ENCODE measurements around the gene DOCK6.

Gene DOCK6

DNA sequence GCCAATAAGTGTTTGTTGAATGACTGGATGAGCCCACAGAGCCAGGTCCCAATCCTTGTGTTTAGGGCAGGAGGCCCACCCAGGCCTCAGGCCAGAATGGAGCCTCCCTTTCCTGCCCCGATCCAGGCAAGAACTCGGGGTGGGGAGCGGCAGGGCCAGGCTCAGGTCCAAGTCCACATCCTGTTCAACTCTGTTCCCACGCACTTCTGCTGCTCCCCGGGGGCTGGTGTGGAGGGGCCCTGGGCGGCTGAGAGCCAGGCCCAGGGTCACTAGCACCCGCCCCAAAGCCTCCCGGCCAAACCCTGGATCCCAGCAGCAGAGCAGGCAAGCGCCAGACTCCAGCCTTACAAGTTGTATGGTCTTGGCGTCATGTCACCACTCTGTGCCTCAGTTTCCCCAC, 14.9 kb downstream of the DOCK6 start:
- DNase-seq (ENCODE audit: low read depth, low spot score), result no peak
- H3K4me3 ChIP-seq (ENCODE audit: low read length), result no peak overlapping the region
- no peaks in the 10 kb centered on the region for H3K9me3 ChIP-seq (ENCODE audit: control insufficient read depth, insufficient read depth, low read length)
- H3K36me3 ChIP-seq (ENCODE audit: control insufficient read depth, insufficient read depth, low read length), result peaks cover 12% of the 10 kb centered on the region; the same call in 1 of the 2 replicates
- H3K27ac ChIP-seq (ENCODE audit: low read length), result no peak overlapping the region
- no CpG with 5 or more reads among the region's 10 CpGs for WGBS (ENCODE audit: insufficient coverage, insufficient read length)
- peaks cover 3% of the 10 kb centered on the region for H3K4me1 ChIP-seq (ENCODE audit: control insufficient read depth, insufficient read depth, low read length)
- no peaks in the 10 kb centered on the region for H3K27me3 ChIP-seq (ENCODE audit: control insufficient read depth, insufficient read depth, low read length)

DNA sequence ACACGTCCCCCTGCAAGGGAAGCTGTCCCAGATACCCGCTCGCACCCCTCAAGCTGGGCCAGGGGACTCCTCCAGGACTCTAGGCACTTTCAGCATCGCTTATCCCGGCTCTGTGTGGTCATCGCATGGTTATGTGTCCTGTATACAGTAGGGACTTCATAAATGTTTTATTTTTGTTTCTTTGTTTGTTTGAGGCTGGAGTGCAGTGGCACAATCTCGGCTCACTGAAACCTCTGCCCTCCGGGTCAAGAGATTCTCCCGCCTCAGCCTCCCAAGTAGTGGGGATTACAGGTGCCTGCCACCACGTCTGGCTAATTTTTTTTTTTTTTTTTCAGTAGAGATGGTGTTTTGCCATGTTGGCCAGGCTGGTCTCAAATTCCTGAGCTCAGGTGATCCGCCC, 15.4 kb downstream of the DOCK6 start:
- no CpG with 5 or more reads among the region's 11 CpGs for WGBS (ENCODE audit: insufficient coverage, insufficient read length)
- H3K4me1 ChIP-seq (ENCODE audit: control insufficient read depth, insufficient read depth, low read length), result peaks cover 3% of the 10 kb centered on the region
- H3K36me3 ChIP-seq (ENCODE audit: control insufficient read depth, insufficient read depth, low read length), result peaks cover 12% of the 10 kb centered on the region; the same call in 1 of the 2 replicates
- no peak overlapping the region for H3K4me3 ChIP-seq (ENCODE audit: low read length)
- H3K9me3 ChIP-seq (ENCODE audit: control insufficient read depth, insufficient read depth, low read length), result no peaks in the 10 kb centered on the region
- no peak for DNase-seq (ENCODE audit: low read depth, low spot score)
- H3K27me3 ChIP-seq (ENCODE audit: control insufficient read depth, insufficient read depth, low read length), result no peaks in the 10 kb centered on the region
- H3K27ac ChIP-seq (ENCODE audit: low read length), result no peak overlapping the region

GRCh38 chr19:11244846-11245589, 17.3 kb downstream of the DOCK6 start:
- Histone ChIP-seq H3K27me3 (ENCODE audit: control insufficient read depth, insufficient read depth, low read length) (no peaks in the 10 kb centered on the region), H3K4me1 (ENCODE audit: control insufficient read depth, insufficient read depth, low read length) (peaks cover 3% of the 10 kb centered on the region), H3K27ac (ENCODE audit: low read length) (no peak overlapping the region), H3K4me3 (ENCODE audit: low read length) (no peak overlapping the region), H3K9me3 (ENCODE audit: control insufficient read depth, insufficient read depth, low read length) (no peaks in the 10 kb centered on the region), H3K36me3 (ENCODE audit: control insufficient read depth, insufficient read depth, low read length) (peaks cover 10% of the 10 kb centered on the region; the same call in 1 of the 2 replicates)
- no peak for DNase-seq (ENCODE audit: low read depth, low spot score)
- WGBS (ENCODE audit: insufficient coverage, insufficient read length), result no CpG with 5 or more reads among the region's 5 CpGs

GRCh38 chr19:11243798-11244169, 18.5 kb downstream of the DOCK6 start:
- H3K27ac ChIP-seq (ENCODE audit: low read length), result no peak overlapping the region
- peaks cover 10% of the 10 kb centered on the region; the same call in 1 of the 2 replicates for H3K36me3 ChIP-seq (ENCODE audit: control insufficient read depth, insufficient read depth, low read length)
- no peaks in the 10 kb centered on the region for H3K9me3 ChIP-seq (ENCODE audit: control insufficient read depth, insufficient read depth, low read length)
- no peak overlapping the region for H3K4me3 ChIP-seq (ENCODE audit: low read length)
- peaks cover 3% of the 10 kb centered on the region for H3K4me1 ChIP-seq (ENCODE audit: control insufficient read depth, insufficient read depth, low read length)
- WGBS (ENCODE audit: insufficient coverage, insufficient read length), result no CpG with 5 or more reads among the region's 7 CpGs
- H3K27me3 ChIP-seq (ENCODE audit: control insufficient read depth, insufficient read depth, low read length), result no peaks in the 10 kb centered on the region
- no peak for DNase-seq (ENCODE audit: low read depth, low spot score)

DNA sequence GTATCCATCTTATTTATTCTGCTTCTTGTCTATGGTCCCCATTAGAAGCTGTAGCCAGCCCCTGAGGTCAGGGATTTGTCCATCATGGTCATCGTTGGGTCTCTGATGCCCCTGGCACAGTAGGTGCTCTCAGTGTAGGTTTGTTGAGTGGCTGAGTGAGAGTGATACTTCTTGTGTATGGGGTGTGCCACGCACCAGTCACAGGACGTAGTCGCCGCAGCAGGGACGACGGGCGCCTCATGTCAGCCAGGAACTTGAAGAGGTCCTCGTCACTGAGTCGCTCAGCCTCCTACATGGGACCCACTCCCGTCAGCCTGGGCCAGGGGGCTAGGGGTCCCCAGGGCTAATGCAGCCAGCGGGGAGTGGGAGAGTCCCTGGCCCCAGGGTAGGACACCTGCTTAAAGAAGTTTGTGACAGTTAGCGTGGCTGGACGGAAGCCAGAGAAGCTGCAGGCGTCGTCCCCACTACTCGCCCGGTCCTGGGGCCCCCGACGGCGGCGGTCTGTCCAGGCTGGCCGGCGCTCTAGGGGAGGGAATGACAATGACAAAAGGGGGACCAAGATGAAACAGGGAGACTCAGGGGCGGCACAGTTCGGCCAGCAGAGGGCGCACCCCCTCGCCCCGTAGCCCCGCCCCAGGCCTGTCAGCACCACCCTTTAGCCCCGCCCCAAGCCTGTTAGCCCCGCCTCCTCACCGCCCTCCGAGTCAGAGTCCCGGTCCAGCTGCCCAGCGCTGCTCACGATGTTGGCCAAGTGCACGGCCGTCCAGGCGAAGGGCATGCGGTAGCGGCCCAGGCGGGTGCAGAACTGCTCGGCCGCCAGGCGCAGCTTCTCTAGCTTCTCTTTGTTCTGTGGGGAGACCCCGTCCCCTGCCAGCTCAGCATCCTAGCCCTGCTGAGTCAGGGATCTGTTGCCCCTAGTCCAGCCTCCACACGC, 19.2 kb downstream of the DOCK6 start:
- no peak overlapping the region for H3K27ac ChIP-seq (ENCODE audit: low read length)
- no peaks in the 10 kb centered on the region for H3K27me3 ChIP-seq (ENCODE audit: control insufficient read depth, insufficient read depth, low read length)
- H3K4me1 ChIP-seq (ENCODE audit: control insufficient read depth, insufficient read depth, low read length), result peaks cover 3% of the 10 kb centered on the region
- WGBS (ENCODE audit: insufficient coverage, insufficient read length), result no CpG with 5 or more reads among the region's 48 CpGs
- no peak overlapping the region for H3K4me3 ChIP-seq (ENCODE audit: low read length)
- peaks cover 10% of the 10 kb centered on the region; the same call in 1 of the 2 replicates for H3K36me3 ChIP-seq (ENCODE audit: control insufficient read depth, insufficient read depth, low read length)
- peak; percentile 54 for DNase-seq (ENCODE audit: low read depth, low spot score)
- no peaks in the 10 kb centered on the region for H3K9me3 ChIP-seq (ENCODE audit: control insufficient read depth, insufficient read depth, low read length)

DNA sequence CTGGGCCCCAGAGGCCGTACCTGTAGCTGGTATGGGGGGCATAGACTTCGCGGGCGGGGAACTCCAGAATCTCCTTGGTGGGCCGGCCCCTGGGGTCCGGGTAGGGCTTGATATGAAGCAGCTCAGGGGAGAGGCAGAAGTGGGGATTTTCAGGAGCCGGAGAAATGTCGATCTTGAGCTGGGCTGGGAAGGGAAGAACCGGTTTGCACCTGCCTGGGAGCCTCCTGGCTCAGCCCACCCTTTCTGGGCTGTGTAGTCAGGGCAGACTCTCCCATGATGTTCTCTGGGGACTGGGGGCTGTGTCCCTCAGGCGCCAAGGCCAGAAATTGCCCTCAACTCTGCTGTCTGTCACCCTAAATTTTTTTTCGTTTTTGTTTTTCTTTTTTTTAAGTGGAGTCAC, 20.3 kb downstream of the DOCK6 start:
- Histone ChIP-seq H3K9me3 (ENCODE audit: control insufficient read depth, insufficient read depth, low read length) (no peaks in the 10 kb centered on the region), H3K4me1 (ENCODE audit: control insufficient read depth, insufficient read depth, low read length) (peaks cover 3% of the 10 kb centered on the region), H3K4me3 (ENCODE audit: low read length) (no peak overlapping the region), H3K27ac (ENCODE audit: low read length) (no peak overlapping the region), H3K27me3 (ENCODE audit: control insufficient read depth, insufficient read depth, low read length) (no peaks in the 10 kb centered on the region), H3K36me3 (ENCODE audit: control insufficient read depth, insufficient read depth, low read length) (peaks cover 3% of the 10 kb centered on the region; the same call in 1 of the 2 replicates)
- no peak for DNase-seq (ENCODE audit: low read depth, low spot score)
- WGBS (ENCODE audit: insufficient coverage, insufficient read length), result no CpG with 5 or more reads among the region's 11 CpGs

DNA sequence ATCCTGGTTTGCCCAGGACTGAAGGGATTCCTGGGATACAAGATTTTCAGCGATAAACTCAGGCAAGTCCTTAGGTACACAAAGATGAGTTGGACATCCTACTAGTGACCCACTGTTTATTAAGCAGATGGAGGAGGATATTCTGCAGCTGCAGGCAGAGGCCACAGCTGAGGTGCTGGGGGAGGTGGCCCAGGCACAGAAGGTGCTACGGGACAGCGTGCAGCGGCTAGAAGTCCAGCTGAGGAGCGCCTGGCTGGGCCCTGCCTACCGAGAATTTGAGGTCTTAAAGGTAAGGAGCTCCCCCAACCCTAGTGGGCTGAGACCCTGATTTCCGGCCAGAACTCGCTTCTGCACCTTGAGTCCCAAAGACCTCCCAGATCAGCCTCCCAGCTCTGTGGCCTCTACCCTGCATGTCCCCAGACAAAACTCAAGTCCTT, 22.3 kb downstream of the DOCK6 start:
- Histone ChIP-seq H3K27ac (ENCODE audit: low read length) (no peak overlapping the region), H3K27me3 (ENCODE audit: control insufficient read depth, insufficient read depth, low read length) (no peaks in the 10 kb centered on the region), H3K4me1 (ENCODE audit: control insufficient read depth, insufficient read depth, low read length) (peaks cover 5% of the 10 kb centered on the region), H3K9me3 (ENCODE audit: control insufficient read depth, insufficient read depth, low read length) (no peaks in the 10 kb centered on the region), H3K36me3 (ENCODE audit: control insufficient read depth, insufficient read depth, low read length) (peaks cover 3% of the 10 kb centered on the region; the same call in 1 of the 2 replicates), H3K4me3 (ENCODE audit: low read length) (no peak overlapping the region)
- no peak for DNase-seq (ENCODE audit: low read depth, low spot score)
- WGBS (ENCODE audit: insufficient coverage, insufficient read length), result no CpG with 5 or more reads among the region's 8 CpGs

DNA sequence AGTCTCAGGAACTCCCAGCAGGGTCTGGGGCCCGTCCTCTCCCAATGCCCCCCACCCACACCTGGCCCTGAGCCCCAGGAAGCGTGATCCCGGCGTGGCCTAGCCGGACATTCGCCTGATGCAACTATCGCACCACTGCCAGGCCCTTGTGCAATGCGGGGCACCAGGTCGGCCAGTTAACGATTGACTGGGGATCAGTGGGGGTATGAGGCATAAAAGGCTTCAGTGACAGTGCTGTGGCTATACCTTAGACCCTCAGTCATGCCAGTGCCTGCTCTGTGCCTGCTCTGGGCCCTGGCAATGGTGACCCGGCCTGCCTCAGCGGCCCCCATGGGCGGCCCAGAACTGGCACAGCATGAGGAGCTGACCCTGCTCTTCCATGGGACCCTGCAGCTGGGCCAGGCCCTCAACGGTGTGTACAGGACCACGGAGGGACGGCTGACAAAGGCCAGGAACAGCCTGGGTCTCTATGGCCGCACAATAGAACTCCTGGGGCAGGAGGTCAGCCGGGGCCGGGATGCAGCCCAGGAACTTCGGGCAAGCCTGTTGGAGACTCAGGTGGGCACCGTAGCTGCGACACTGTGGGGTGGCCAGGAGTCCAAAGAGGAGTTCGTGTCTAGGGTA, 22.8 kb downstream of the DOCK6 start, which contains the start of gene ANGPTL8:
ANGPTL8 (plus strand) TSS at position 243 of the 624 bp plus-strand sequence; CDS start at position 262, 19 bp downstream.
- Histone ChIP-seq H3K9me3 (ENCODE audit: control insufficient read depth, insufficient read depth, low read length) (no peaks in the 10 kb centered on the region), H3K4me3 (ENCODE audit: low read length) (no peak within 1 kb of the TSS), H3K36me3 (ENCODE audit: control insufficient read depth, insufficient read depth, low read length) (peaks cover 3% of the 10 kb centered on the region; the same call in 1 of the 2 replicates), H3K27ac (ENCODE audit: low read length) (no peak within 1 kb of the TSS), H3K4me1 (ENCODE audit: control insufficient read depth, insufficient read depth, low read length) (peaks cover 5% of the 10 kb centered on the region), H3K27me3 (ENCODE audit: control insufficient read depth, insufficient read depth, low read length) (no peaks in the 10 kb centered on the region)
- WGBS (ENCODE audit: insufficient coverage, insufficient read length), result no CpG with 5 or more reads among the region's 23 CpGs
- no peak for DNase-seq (ENCODE audit: low read depth, low spot score)

DNA sequence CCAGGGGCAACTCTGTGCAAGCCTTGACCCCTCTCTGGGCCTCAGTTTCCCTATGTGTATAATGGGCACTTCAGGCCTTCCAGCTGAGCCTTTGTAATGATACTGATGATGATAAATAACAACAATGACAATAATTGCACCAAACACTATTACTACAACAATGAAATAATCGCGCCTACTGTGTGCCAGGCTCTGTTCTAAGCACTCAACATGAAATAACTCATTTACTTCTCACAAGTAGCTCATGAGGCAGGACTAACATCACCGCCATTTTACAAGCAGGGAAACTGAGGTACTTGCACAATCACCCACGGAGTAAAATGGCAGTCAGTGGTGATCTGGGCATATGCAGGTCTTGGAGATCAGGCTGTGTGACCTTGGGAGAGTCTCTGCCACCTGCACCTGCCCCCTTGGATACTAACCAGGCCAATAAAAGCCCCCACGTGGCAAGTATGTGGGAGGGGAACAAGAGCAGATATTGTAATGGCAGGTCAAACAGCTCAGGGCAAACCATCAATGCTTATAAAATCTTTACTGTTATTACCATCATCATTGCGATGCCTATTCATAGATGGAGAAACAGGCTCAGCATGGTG, 23.4 kb downstream of the DOCK6 start:
- Histone ChIP-seq H3K27ac (ENCODE audit: low read length) (no peak overlapping the region), H3K4me3 (ENCODE audit: low read length) (no peak overlapping the region), H3K9me3 (ENCODE audit: control insufficient read depth, insufficient read depth, low read length) (no peaks in the 10 kb centered on the region), H3K36me3 (ENCODE audit: control insufficient read depth, insufficient read depth, low read length) (peaks cover 3% of the 10 kb centered on the region; the same call in 1 of the 2 replicates), H3K4me1 (ENCODE audit: control insufficient read depth, insufficient read depth, low read length) (peaks cover 5% of the 10 kb centered on the region), H3K27me3 (ENCODE audit: control insufficient read depth, insufficient read depth, low read length) (no peaks in the 10 kb centered on the region)
- WGBS (ENCODE audit: insufficient coverage, insufficient read length), result no CpG with 5 or more reads among the region's 6 CpGs
- no peak for DNase-seq (ENCODE audit: low read depth, low spot score)

GRCh38 chr19:11238041-11238440, 24.3 kb downstream of the DOCK6 start:
- H3K4me1 ChIP-seq (ENCODE audit: control insufficient read depth, insufficient read depth, low read length), result peaks cover 4% of the 10 kb centered on the region
- H3K4me3 ChIP-seq (ENCODE audit: low read length), result no peak overlapping the region
- no CpG with 5 or more reads among the region's 11 CpGs for WGBS (ENCODE audit: insufficient coverage, insufficient read length)
- no peak for DNase-seq (ENCODE audit: low read depth, low spot score)
- peaks cover 5% of the 10 kb centered on the region; the same call in 1 of the 2 replicates for H3K36me3 ChIP-seq (ENCODE audit: control insufficient read depth, insufficient read depth, low read length)
- no peaks in the 10 kb centered on the region for H3K9me3 ChIP-seq (ENCODE audit: control insufficient read depth, insufficient read depth, low read length)
- no peaks in the 10 kb centered on the region for H3K27me3 ChIP-seq (ENCODE audit: control insufficient read depth, insufficient read depth, low read length)
- H3K27ac ChIP-seq (ENCODE audit: low read length), result no peak overlapping the region

Data from iPS DF 6.9 (cell line).